HG02798 (cell line): ENCODE data around the gene C1QTNF12.

Experiments used
- ATAC-seq: cut with Tn5 transposase; IDR thresholded peaks from one replicate; pipeline ENCODE4 v1.9.1; 2021; ENCODE audit warnings: mild to moderate bottlenecking; ENCODE audit not compliant: unreplicated experiment, poor library complexity

The C1QTNF12 gene, protein sequence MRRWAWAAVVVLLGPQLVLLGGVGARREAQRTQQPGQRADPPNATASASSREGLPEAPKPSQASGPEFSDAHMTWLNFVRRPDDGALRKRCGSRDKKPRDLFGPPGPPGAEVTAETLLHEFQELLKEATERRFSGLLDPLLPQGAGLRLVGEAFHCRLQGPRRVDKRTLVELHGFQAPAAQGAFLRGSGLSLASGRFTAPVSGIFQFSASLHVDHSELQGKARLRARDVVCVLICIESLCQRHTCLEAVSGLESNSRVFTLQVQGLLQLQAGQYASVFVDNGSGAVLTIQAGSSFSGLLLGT

GRCh38 chr1:1246577-1247340 is at the start of gene C1QTNF12:
Gene C1QTNF12, minus strand, starts transcription at chr1:1246722. Its CDS starts 32 bp downstream, at chr1:1246690.
- no peak for ATAC-seq

DNA sequence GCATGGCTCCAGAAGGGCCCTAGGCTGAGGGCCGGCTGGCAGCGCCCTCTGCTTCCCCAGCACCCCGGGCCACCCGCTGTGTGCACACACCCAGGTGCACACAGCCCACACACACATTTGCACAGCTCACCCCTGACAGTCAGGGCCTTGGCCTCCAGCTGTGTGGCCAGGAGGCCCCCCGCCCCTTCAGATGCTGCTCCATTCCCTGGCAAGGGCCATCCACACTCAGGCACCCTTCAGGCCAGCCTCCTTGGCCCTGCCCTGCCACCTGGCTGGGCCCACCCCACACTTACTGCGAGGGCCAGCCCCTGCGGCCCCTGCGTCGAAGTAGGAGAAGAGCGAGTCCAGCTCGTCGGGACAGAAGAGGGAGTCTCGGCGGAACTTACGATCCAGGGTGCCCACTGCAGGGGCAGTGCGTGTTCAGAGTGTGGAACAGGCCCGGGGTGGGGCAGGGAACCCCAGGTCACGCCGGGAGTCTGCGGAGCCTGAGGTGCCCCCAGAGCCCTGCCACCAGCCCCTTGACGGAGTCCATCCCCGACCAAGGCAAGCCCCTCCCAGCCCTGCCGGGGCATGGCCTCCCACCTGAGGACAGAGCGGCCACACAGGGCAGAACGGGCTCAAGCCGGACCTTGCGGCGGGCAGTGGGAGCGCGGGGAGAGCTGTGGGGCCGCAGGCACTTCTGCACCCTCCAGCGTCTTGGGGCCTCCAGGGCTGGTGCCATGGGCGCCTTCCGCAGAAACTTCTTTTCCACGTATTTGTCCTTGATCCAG is 48.8 kb upstream of the C1QTNF12 start:
- no peak for ATAC-seq

DNA sequence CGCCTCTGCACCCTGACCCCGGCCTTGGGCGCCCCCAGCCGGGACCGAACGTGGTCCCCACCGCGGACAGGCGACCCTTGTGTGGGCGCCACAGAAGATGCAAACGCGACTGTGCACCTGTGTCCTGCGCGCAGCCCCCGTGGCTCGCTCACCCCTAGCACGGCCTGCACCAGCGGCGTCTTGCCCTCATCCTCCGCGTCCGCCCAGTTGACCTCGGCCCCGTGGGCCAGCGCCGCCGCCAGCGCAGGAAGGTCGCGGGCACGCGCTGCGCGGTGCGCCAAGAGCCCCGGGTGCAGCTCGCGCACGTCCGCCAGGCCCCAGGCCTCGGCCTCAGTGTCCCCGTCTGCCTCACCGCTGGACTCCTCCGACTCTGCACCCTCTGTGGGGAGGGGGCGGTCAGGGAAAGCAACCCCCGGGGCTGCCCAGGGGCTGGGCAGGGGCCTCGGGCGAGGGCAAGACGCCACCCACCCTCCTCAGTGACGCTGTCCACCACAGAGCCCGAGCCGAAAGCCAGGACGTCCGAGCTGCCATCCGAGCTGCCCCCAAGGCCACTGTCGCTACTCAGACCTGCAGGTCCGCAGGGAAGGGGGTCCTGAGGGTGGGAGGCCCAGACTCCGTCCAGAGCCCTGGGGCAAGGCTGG is 47.8 kb upstream of the C1QTNF12 start:
- no peak for ATAC-seq

- ATAC-seq, result no peak
Measured at GRCh38 chr1:1293263-1294249, 47.0 kb upstream of the C1QTNF12 start.

DNA sequence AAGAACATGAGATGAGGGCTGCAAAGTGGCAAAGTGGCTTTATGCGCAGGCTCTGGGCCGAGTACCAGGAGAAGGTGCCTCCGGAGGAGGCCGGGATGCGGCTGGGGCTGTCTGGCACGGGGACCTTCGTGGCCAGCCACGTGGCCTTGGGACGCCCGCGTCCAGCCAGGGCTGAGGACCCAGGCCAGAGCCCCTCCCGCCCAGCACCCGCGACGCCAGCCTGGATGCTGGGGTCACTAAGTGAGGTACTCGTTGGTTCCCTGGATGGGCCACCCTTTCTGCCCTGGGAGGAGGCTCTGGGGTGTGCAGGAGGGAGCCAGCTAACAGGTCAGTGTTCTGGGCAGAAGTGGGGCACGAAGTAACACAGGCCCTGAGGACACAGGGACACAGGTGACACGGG is 46.3 kb upstream of the C1QTNF12 start:
- ATAC-seq, result no peak

- ATAC-seq, result no peak
Measured at GRCh38 chr1:1292442-1292779, 45.9 kb upstream of the C1QTNF12 start.

GRCh38 chr1:1291548-1292441 is 45.3 kb upstream of the C1QTNF12 start:
- no peak for ATAC-seq

DNA sequence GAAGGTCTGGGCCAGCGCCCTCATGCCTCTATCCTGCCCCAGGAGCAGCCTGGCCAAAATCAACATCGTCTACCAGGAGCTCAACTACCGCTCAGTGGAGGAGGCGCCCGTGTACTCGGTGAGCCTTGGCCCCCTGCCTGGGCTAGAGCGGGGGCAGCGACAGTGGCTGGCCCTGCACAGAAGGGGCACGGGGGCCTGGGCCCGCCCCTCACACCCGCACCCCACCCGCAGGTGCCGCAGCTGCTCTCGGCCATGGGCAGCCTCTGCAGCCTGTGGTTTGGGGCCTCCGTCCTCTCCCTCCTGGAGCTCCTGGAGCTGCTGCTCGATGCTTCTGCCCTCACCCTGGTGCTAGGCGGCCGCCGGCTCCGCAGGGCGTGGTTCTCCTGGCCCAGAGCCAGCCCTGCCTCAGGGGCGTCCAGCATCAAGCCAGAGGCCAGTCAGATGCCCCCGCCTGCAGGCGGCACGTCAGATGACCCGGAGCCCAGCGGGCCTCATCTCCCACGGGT is 44.6 kb upstream of the C1QTNF12 start:
- ATAC-seq, result no peak

DNA sequence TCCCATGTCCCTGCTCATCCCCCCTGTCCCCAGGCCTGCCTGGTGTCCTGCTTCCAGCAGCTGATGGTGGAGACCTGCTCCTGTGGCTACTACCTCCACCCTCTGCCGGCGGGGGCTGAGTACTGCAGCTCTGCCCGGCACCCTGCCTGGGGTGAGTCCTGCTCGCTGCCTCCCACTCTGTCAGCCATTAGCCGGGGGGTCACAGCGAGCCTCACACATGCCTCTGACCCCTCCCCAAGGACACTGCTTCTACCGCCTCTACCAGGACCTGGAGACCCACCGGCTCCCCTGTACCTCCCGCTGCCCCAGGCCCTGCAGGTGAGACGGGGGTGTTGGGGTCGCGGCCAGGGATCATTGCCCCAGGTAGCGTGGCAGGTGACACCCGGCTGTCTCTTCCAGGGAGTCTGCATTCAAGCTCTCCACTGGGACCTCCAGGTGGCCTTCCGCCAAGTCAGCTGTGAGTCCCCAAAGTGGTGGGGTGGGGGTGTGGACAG is 43.8 kb upstream of the C1QTNF12 start:
- ATAC-seq, result no peak

DNA sequence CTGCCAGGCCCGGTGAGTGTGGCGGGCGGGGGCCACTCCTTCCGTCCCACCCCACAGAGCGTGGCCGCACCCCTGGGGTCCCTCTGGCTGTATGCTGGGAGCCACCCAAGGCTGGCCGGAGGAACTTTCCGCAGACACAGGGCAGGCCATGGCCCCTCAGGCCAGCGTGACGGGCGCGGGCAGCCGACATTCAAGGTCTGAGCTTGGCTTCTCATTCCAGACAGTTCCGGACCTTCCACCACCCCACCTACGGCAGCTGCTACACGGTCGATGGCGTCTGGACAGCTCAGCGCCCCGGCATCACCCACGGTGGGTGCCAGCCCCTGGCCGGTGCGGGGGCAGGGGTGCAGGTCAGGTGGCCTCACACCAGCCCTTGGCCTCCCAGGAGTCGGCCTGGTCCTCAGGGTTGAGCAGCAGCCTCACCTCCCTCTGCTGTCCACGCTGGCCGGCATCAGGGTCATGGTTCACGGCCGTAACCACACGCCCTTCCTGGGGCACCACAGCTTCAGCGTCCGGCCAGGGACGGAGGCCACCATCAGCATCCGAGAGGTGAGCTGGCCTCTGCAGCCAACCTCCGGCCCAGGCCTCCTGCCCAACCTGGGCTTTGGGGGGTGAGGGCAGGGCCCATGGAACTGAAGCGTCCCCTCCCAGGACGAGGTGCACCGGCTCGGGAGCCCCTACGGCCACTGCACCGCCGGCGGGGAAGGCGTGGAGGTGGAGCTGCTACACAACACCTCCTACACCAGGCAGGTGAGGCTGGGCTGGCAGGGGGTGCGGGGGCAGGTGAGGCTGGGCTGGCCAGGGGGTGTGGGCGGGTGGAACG is 41.0 kb upstream of the C1QTNF12 start:
- no peak for ATAC-seq

DNA sequence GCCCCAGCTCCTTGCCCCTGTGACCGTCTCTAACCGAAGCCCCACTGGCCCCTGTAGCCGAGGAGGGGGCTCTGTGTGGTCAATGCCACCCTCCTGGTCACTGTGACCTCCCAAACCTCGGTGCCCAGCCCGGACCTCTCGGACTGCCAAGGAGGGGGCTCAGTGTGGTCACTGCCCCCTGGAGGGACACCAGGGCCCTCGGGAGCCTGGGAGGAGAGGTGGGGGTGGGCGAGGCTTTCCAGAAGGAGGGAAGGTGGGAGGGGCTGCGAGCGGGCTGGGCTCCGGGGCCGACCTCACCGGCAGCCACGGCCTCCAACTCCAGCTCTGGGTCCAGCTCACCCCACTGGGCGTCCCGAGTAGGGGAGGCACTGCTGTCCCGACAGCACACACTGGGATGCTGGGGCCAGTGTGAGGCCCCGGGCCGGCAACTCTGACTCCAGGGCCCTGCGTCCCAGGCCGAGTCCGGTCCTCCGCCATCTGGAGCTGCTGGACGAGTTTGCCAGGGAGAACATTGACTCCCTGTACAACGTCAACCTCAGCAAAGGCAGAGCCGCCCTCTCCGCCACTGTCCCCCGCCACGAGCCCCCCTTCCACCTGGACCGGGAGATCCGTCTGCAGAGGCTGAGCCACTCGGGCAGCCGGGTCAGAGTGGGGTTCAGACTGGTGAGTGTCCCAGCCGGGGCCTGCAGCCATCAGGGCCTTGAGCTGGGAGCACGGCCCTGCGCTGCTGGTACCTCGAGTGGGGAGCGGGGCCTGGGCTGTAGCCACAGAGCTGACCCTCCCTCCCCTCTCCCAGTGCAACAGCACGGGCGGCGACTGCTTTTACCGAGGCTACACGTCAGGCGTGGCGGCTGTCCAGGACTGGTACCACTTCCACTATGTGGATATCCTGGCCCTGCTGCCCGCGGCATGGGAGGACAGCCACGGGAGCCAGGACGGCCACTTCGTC is 40.1 kb upstream of the C1QTNF12 start:
- ATAC-seq, result no peak

DNA sequence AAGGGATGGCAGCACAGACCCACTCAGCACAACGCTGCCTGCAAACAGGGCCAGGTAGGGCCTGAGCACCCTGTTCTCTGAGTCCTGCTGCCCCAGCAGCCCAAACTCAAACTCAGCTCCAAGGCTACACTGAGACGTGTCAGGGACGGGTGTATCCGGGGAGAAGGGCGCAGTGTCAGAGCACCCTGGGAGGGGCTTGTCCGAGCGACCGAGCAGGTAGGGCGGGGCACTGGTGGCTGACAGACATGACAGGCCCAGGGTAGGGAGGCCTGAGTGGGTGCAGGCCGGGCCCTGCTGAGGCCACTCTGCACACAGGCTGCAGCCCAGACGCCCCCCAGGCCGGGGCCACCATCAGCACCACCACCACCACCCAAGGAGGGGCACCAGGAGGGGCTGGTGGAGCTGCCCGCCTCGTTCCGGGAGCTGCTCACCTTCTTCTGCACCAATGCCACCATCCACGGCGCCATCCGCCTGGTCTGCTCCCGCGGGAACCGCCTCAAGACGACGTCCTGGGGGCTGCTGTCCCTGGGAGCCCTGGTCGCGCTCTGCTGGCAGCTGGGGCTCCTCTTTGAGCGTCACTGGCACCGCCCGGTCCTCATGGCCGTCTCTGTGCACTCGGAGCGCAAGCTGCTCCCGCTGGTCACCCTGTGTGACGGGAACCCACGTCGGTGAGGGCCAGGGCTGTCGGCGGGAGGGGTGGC is 39.2 kb upstream of the C1QTNF12 start:
- no peak for ATAC-seq

- ATAC-seq, result no peak
Measured at GRCh38 chr1:1285102-1285571, 38.6 kb upstream of the C1QTNF12 start.

GRCh38 chr1:1284221-1285101 is 37.9 kb upstream of the C1QTNF12 start:
- no peak for ATAC-seq

DNA sequence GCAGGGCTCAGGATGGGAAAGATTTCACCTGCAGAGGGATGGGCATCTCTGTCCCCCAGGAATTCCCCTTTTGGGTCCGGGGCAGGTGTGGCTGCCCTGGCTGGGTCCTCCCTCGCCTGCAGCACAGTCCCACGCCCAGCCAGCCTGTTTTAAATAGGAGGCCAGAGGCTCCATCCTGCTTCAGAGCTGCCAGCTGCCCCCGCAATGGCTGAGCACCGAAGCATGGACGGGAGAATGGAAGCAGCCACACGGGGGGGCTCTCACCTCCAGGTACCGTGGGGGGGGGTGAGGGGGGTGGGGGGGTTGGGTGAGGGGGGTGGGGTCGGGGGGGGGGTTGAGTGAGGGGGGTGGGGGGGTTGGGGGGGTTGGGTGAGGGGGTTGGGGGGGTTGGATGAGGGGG is 37.3 kb upstream of the C1QTNF12 start:
- no peak for ATAC-seq
